NCI-H1694 treated with DMSO at 0.1 percent for 48 hours (cell line): ENCODE results near the gene JMJD1C.

ENCODE experiments used
- DNase-seq: peaks from one replicate; lab custom pipeline; 2025; lab: John Stamatoyannopoulos, UW

The JMJD1C gene

DNA sequence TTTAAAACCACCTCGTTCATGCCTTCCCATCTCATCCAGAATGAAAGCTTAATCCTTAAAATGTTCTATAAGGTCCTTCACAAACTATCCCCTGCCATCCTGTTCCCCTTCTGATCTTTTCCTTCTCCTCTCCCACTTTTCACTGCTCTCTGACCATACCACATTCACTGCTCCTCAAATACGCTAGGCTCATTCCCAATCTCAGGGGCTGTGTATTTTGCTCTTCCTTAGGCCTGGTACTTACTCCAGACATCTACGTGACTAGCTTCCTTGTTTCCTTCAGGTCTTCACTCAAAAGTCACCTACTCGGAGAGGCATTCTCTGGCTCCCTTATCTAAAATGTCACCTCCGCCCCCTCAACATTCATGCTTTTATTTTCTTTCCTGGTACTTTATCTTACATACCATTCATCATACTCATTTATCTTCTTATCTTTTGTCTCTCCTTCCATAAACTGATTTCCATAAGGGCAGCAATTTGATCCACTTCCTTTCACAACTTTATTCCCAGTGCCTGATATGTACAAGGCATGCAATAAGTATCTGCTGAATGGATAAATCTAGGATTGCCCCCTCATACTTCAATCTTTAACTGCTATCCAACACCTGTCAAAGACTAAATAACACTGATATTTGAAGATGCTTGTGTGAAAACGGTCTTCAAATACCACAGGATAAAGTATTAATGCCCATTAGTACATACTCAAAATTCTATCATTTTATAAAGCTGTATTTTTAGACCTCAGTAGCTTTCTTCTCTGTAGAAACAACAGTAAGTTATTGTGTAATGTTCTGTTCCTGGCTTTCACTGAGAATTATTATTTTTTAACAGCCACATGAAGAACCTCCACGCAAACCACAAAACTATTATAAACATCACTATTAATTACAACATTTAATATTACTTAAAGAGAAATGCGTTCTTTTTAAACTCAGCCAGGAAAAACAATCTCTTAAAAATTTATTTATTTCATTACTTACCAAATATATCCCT lies 27.0 kb downstream of the JMJD1C start:
- DNase-seq = no peak

DNA sequence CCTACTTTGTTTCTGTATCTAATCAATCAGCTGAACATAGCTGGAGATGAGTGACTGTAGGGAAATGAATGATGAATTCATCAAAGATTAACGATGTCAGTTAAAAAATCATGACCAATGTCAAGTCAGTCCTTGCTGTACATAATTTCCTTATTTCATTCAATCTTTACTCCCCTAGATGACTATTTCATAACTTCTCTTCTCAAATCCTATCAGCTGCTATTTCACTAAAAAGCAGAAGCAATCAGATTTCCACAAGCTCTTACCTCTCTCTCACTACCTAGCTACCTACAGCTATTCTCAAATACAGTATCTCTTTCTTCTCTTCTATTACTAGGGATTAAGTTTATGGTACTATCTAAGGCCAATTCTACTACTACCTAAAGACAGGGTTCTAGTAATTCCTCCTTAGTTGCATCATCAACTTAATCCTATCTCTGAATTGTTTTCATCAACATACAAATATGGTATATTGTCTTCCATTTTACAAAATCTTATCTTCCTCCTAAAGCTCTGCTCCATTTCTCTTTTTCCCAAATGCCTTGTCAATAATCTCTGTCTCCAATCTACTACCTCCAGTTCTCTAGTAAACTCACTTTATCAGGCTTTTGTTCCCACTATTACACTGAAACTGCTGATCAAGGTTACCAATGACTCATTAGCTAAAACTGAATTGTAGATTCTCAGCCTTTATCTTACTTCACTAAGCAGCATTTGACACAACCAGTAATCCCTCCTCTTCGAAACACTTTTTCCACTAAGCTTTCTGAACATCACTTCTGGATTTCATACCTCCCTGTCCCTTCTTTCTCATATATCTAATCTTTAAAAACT lies 28.4 kb downstream of the JMJD1C start:
- DNase-seq = no peak

DNA sequence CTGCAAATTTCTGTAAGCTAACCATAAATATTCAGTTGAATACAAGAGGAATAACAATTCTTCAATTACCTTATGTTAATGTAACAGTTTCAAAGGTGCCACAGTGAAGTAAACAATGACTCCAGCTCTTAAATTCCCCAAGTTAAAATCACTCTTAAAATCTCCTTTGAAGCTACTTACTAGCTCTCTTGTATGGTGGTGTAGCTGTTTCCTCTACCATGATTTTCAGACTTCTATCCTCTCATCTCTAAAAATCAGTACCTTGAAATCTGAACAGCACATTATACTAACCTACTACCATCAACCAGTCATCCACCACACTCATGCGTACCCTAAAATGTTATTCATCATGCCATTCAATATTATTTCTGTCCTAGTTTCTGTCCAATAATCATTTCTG lies 29.6 kb downstream of the JMJD1C start:
- DNase-seq = no peak

DNA sequence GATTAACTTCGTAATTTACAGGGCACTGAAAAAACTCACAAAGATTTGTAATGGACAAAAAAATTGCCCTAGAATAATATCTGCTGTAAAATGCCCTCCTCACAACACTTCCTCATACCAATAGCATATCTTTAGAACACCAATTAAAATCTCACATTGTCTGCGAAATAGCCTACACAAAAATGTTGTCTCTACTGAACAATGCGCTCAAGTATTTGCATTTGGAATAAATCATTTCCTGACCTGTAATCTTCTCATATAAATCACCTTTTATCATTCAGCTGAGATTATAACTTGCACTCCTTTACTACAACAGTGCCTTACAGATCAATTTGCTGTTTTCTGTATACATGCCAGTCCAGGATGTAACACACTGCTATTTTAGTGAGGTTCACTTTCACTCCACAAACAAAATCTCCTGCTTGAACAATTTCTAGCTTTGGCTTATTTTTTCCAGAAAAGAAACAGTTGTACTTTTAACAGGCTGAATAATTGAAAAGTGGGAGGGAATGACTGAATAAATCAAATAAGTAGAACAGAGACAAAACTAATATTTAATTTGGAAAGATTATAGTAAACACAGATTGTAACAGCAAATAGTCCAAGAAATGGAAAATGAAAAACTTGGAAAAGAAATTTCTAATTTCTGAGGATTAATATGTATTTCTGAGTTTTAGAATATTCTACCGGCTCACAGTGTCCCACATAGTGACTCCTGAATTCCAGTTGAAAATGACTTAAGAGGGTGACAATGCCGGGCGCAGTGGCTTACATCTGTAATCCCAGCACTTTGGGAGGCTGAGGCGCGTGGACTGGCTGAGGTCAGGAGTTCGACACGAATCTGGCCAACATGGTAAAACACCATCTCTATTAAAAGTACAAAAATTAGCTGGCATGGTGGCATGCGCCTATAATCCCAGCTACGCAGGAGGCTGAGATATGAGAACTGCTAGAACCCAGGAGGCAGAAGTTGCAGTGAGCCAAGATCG lies 30.6 kb downstream of the JMJD1C start:
- DNase-seq = no peak

DNA sequence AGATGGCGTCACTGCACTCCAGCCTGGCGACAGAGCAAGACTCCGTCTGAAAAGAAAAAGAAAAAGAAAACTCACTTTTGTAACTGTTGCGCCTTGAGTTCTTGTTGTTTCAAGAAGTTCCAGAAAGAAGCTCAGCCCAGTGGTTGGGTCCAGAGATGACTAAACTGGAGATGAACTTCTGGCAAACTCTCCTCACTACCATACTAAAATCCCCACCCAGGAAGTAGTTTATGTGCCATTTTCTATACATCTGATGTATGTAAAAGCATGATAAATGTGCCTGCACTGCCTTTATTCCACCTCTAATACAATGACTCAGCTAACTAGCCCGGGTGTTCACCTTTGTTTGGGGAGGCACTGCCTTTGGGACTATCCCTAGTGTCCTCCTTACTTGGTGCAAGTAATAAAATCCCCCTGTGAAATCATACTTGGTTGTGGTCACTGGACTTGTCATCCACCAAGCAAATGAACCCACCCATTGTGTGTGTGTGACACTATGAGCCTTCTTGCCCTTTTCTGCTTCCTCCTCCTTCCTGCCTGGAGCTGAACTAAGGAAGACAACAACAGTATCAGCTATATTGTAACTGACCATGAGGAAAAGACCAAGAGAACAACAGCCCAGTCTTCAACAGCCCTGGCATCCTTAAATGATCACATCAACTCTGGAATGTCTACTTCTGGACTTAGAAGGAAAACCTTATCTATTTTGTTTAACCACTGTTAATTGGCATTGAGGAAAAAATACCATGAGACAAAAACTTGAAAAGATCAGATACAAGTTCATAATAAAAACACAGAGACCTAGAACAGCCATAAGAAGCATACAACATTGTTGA lies 33.6 kb downstream of the JMJD1C start:
- DNase-seq = no peak

DNA sequence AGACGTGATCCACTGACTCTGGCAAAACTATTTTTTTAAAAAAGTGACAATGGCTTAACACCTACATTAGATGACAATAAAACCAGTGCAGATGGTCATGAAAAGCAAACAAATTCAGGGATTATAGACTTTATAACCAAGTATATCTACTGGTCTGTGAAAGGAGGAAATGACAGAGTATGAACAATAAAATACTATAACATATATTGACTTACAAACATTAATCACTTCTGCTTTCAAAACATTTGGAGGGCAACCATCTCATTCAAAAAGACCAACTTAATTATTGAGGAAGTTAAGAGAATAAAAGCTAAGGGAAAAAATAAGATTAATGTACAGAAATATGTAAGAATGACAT lies 34.8 kb downstream of the JMJD1C start:
- no peak for DNase-seq

DNA sequence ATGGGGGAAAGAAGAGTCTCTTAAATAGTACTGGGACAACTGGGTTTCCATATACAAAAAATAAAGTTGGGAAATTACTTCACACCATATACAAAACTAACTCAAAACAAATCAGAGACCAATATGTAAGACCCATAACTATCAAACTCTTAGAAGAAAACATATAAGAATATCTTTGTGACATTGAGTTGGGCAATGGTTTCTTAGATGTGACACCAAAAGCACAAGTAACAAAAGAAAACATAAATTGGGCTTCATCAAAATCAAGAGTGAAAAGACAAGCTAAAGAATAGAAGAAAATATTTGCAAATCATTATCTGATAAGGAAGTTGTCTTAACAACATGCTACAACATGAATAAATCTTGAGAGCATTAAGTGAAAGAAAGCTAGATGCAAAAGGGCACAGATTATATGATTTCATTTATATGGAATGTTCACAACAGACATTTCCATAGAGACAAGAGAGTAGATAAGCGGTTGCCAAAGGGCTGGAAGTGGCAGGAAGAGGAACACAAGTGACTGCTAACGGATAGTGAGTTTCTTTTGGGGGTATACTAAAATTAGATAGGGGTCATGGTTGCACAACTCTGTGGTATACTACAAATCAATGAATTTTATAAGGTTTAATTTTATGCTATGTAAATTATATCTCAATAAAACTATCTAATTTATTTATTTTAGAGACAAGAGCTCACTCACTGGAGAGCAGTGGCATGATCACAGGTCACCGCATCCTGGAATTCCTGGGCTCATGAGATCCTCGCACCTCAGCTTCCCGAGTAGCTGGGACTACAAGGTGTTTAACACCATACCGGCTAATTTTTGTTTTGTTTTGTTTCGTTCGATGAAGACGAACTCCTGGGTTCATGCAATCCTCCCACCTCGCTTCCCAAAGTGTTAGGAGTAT lies 35.4 kb downstream of the JMJD1C start:
- no peak for DNase-seq

DNA sequence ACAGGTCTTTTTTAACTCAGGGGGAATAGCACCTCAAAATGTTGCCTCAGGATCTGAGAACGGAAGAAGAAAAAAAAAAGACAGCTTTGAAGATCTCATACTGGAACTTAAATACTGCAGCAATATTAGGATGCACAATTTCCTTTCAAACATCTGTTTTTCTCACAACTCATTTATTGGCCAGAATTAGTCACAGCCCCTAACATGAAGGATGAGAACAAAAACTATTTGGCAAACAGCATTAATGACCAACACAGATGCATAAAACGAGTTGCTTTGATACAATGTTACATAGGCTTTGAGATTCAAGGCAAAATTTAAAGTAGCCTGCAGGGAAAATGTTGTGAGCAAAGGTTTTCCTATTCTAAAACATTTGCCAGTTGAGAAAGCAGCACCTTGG lies 36.5 kb downstream of the JMJD1C start:
- DNase-seq = no peak

DNA sequence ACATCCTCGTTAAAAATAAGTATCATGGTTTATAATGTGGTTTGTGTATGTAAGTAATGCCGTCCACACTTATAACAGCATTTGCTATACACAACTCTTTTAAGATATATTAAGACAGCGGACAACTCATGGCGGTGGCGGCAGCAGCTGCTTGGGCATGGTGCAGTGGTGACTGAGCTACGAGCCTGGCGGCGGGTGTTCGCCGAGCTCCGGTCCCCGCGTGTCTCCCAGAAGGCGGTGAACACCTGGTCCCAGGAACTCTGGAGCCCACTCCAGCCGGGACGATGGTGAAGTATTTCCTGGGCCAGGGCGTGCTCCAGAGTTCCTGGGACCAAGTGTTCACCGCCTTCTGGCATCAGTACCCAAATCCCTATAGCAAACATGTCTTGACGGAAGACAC lies 38.8 kb downstream of the JMJD1C start:
- no peak for DNase-seq

DNA sequence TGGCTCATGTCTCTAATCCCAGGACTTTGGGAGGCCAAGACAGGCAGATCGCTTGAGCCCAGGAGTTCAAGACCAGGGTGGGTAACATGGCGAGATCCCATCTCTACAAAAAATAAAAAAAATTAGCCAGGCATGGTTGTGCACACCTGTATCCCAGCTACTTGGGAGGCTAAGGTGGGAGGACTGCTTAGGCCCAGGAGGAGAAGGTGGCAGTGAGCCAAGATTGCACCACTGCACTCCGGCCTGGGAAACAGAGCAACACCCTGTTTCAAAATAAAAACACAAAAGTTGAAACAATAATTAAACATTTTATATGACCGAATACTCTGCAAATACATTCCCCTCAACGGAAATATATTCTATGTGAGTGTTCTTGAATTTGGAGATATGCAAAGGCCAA lies 40.3 kb downstream of the JMJD1C start:
- DNase-seq = no peak

DNA sequence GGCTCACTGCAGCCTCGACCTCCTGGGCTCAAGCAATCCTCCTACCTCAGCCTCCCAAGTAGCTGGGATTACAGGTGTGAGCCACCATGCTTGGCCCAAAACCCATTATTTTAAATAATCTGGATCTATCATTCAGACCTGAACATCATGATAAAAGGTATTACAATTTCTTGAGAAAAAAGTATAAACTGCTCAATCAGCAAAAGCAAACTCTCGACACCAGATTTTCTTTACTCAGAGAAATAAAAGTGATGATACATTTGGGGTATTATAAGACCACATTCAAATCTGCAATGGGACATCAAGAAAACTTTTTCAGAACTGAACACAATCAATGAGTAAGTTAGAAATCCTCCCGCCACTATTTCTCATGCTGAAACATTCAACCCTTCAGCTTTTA lies 41.2 kb downstream of the JMJD1C start:
- DNase-seq = no peak

DNA sequence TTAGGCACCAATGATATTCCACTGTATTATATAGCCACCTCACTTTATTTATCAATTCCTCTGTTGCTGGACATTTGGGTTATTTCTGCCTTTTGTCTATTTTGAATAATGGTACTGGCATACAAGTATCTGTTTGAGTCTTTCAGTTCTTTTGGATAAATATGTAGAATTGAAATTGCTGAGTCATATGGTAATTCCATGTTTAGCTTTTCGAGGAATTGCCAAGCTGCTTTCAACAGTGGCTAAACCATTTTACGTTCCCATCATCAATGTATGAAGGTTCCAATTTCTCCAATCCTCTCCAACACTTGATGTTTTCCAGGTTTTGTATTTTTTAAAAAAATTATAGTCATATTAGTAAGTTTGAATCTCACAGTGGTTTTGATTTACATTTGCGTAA lies 42.3 kb downstream of the JMJD1C start:
- DNase-seq = no peak

DNA sequence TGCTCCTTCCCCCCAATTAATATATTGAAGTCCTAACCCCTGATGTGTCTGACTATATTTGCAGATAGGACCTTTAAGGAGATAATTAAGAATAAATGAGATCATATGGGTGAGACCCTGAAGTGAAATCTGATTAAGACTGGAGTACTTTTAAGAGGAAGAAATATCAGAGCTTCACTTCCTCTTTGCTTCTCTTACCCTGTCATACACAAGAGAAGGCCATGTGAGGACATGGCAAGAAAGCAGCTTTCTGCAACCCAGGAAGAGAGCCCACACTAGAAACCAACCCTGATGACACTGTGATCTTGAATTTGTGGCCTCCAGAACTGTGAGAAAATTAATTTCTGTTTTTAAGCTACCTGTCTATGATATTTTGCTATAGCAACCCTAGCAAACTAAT lies 44.2 kb downstream of the JMJD1C start:
- DNase-seq = no peak

DNA sequence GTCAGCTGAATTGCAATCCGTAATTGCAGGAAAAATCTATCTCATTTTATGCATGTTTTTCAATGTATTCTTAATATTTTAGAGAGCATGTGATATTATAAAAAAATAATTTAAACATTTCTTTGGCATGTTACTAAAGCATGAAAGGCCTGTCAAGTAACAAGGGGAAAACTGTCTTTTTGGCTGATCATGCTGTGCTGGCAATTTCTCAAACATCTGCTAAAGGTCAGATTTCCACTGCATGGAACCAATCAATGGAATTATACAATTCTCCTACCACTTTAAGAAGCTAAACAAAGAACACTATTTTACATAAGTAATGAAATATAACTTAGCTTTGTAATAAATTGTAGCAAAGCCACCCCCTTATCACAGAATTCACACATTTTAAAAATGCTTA lies 49.4 kb downstream of the JMJD1C start:
- DNase-seq = no peak

DNA sequence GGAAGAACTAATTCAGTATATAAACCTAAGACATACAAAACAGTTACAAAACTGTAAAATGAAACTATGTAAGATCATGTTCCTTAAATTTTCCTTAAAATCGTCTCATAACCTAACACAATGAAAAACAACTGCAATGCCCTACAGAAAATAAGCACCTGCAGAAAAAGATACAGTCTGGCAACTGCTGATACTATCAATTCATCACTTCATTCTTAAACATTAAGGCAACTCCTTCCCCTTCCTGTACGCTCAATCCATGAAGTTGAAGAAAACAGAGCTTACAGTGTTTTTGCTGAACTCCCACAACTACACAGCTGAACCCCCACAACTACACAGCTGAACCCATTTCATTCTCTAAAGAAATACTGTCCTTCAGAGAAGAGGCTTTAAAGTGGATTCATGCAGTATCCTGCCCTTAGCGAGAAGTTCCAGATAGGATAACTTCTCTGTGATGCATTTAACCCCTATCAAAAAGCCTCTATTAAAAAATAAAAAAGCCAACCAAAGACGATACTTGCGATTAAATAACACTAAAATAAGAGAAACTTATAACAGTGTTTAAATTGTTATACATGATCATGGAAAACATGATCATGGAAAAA lies 50.0 kb downstream of the JMJD1C start:
- no peak for DNase-seq

DNA sequence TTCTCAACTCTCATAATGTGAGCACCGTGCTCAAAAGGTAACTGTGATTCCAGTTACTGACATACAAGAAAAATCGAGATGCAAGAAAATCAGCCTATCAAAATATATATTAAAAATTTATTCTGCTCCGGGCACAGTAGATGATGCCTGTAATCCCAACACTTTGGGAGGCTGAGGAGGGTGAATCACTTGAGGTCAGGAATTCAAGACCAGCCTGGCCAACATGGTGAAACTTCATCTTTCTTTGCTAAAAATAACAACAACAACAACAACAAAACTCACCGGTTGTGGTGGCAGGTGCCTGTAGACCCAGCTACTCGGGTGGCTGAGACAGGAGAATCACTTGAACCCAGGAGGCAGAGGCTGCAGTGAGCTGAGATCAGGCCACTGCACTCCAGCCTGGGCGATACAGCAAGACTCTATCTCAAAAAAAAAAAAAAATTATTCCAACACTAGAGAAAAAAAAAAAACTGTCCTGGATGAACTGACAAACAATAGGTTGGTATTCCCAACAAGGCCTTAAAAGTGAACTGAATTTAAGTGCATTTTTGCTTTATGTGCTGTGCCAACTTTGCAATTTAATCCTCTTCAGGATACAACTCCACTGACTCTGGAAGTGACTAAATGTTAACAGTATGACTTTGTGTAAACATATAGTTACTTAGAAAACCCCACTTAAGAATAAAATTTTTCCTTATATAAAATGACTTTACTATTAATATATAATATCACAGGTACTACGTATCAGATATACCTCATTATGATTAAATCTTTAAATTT lies 51.1 kb downstream of the JMJD1C start:
- no peak for DNase-seq

DNA sequence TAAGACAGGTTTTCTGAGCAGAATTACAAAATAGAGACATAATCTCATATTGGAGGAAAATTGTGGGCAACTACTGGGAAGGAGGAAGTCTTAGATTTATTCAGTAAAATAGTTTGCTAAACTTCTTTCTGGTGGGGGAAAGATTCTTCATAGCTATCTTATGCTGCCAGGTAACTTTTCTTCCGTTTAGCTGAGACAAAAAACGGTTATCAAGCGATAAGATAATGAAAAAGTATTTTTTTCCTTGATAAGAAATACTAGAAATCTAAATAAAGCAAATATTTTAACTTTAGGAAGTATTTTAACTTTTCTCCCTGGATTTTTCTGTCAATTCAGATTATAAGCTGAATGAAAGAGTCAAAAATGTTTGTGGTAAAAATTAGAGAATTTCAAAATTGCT lies 52.3 kb downstream of the JMJD1C start:
- DNase-seq = no peak

DNA sequence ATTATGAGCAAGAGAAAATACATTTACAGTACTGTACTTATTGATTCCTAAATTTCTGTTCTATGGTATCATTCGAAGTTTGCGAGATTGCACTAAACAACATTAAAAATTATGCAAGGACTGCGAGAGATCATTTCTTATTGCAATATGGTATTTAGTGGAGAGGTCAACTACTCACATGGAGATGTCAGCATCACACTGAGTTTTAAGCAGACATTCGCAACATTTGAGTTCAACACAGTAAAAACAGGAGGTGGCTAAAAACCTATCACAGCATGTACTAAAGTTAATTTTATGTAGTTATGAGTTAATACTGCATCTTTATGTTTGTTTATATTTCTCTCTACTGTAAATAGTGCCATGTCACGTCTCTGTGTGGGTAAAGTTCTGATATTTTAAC lies 53.5 kb downstream of the JMJD1C start:
- no peak for DNase-seq

DNA sequence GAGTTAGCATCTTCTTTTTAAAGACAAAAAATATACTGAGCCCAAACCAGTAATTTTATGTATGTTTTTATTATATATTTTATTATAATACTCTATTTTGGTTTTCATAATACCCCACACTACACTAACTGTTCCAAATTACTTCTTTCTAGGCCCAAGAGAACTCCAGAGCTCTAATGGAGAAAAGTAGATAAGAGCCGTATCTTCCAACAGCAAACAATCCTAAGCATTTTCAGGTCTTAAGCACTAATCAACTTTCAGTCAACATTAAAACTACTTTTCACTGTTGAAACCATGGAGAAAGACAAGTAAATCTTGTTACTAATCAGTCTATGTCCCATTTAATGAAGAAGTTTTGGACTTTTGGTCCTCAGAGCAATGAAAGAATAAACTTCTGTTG lies 55.1 kb downstream of the JMJD1C start:
- no peak for DNase-seq
